Vagina (tissue), 2 donors: ENCODE data around the gene ZNF512. TPM values are rescaled to one million over a fixed set of nuclear protein-coding genes. Genes with fewer than 3 reads are reported as not detected.

Experiments used
- DNase-seq, 2 donors: peaks; one replicate each; pipeline ENCODE4 v3.0.0-alpha.2; 2017; ENCODE audit errors: extremely low spot score in 2 of 2
- H3K27ac ChIP-seq: fragments of 200-600 bp; sonication (generic); one replicate; pipeline ENCODE4 v1.5.1; 2019
- H3K27me3 ChIP-seq: fragments of 200-600 bp; sonication (generic); one replicate; pipeline ENCODE4 v1.5.1; 2019
- H3K36me3 ChIP-seq, 2 donors: fragments of 200-600 bp; sonication (generic); one replicate each; pipeline ENCODE4 v1.5.1; 2017 to 2019
- H3K4me1 ChIP-seq: fragments of 200-600 bp; sonication (generic); one replicate; pipeline ENCODE4 v1.5.1; 2019
- H3K4me3 ChIP-seq, 2 donors: fragments of 200-600 bp; sonication (generic); 1 replicate in 1 of 2; 2 replicates in 1 of 2; pipeline ENCODE4 v1.5.1; 2016 to 2019
- H3K9me3 ChIP-seq: fragments of 200-600 bp; sonication (generic); one replicate; pipeline ENCODE4 v1.5.1; 2019
- CTCF ChIP-seq, 3 experiments: fragments of 450-650 bp in 2 of 3; fragments of 200-600 bp in 1 of 3; sonication (generic) in 1 of 3; IDR thresholded peaks; one replicate each; pipeline ENCODE4 v1.5.1; 2017 to 2019; ENCODE audit warnings: antibody characterized with exemption in 3 of 3, mild to moderate bottlenecking in 2 of 3, moderate library complexity in 2 of 3
- POLR2A ChIP-seq, 2 donors: fragments of 450-650 bp; IDR thresholded peaks; one replicate each; pipeline ENCODE4 v1.6.1; 2017; ENCODE audit warnings: antibody characterized with exemption in 2 of 2, mild to moderate bottlenecking in 2 of 2, moderate library complexity in 2 of 2
- POLR2AphosphoS5 ChIP-seq, 2 donors: sonication (generic); formaldehyde crosslinking; IDR thresholded peaks; one replicate each; pipeline ENCODE4 v1.9.0; 2017; ENCODE audit warnings: antibody characterized with exemption in 2 of 2, mild to moderate bottlenecking in 2 of 2, low read depth in 1 of 2; ENCODE audit not compliant: insufficient read depth in 1 of 2
- intact Hi-C: fragments of 100-400 bp; cut with DNase I; formaldehyde crosslinking; loops from one replicate; pipeline ENCODE4 v1.15.1; 2023
- total RNA-seq: library from RNA; depleted of rRNA; stranded (reverse); fragments of >200 nt; gene quantifications from one replicate; pipeline ENCODE4 v1.2.3, GENCODE V29; 2016

ZNF512 gene
- total RNA-seq, 1 donor from 2014 or later = 35.4 TPM

- Histone ChIP-seq H3K27me3 (no peaks in the 10 kb centered on the region), H3K9me3 (no peaks in the 10 kb centered on the region), H3K4me1 (peaks cover 34% of the 10 kb centered on the region), H3K4me3 (no peak overlapping the region), H3K27ac (no peak overlapping the region), H3K36me3 (peaks cover 0 to 46% of the 10 kb centered on the region in 2 donors)
- intact Hi-C loops = no loop called here
- DNase-seq = no peak
- no peak for TF ChIP-seq CTCF (IDR thresholded peaks at IDR 0.05)
- TF ChIP-seq POLR2AphosphoS5 (IDR thresholded peaks at IDR 0.05; ENCODE audit: insufficient read depth in 1 of 2, low read depth in 1 of 2) = no peak
- TF ChIP-seq POLR2A (IDR thresholded peaks at IDR 0.05) = no peak
Observed at GRCh38 chr2:27661371-27661770, 78.5 kb downstream of the ZNF512 start.

- intact Hi-C loops = no loop called here
- no peak for DNase-seq
- peaks cover 0 to 48% of the 10 kb centered on the region in 2 donors for H3K36me3 ChIP-seq
- no peaks in the 10 kb centered on the region for H3K9me3 ChIP-seq
- H3K4me1 ChIP-seq = peaks cover 34% of the 10 kb centered on the region
- H3K27ac ChIP-seq = peak within 1 kb of the TSS; percentile 92
- no peaks in the 10 kb centered on the region for H3K27me3 ChIP-seq
- TF ChIP-seq CTCF (IDR thresholded peaks at IDR 0.05) = no peak
- peak; percentile 86 to 93 for TF ChIP-seq POLR2AphosphoS5 (IDR thresholded peaks at IDR 0.05; ENCODE audit: insufficient read depth in 1 of 2, low read depth in 1 of 2)
- H3K4me3 ChIP-seq = peak within 1 kb of the TSS; percentile 93 to 96
Observed at GRCh38 chr2:27663285-27664153, 80.7 kb downstream of the ZNF512 start, which contains the start of the genes SLC4A1AP and SUPT7L. Gene SLC4A1AP, plus strand, starts transcription at chr2:27663889. Its CDS starts 26 bp downstream, at chr2:27663915. Gene SUPT7L, minus strand, starts transcription at chr2:27663614. Its CDS starts 1,422 bp downstream, at chr2:27662192.

GRCh38 chr2:27664154-27664574 lies 81.3 kb downstream of the ZNF512 start:
- TF ChIP-seq POLR2AphosphoS5 (IDR thresholded peaks at IDR 0.05; ENCODE audit: insufficient read depth in 1 of 2, low read depth in 1 of 2) (no peak), CTCF (IDR thresholded peaks at IDR 0.05) (no peak), POLR2A (IDR thresholded peaks at IDR 0.05) (no peak)
- H3K27me3 ChIP-seq = no peaks in the 10 kb centered on the region
- H3K4me3 ChIP-seq = peak overlapping the region; percentile 93 to 96
- no peaks in the 10 kb centered on the region for H3K9me3 ChIP-seq
- H3K4me1 ChIP-seq = peaks cover 34% of the 10 kb centered on the region
- peaks cover 0 to 50% of the 10 kb centered on the region in 2 donors for H3K36me3 ChIP-seq
- intact Hi-C loops = no loop called here
- DNase-seq = no peak
- H3K27ac ChIP-seq = peak overlapping the region; percentile 92

GRCh38 chr2:27664622-27665363 lies 82.0 kb downstream of the ZNF512 start:
- Histone ChIP-seq H3K9me3 (no peaks in the 10 kb centered on the region), H3K4me3 (peak overlapping the region; percentile 93 to 96), H3K4me1 (peaks cover 34% of the 10 kb centered on the region), H3K27me3 (no peaks in the 10 kb centered on the region), H3K27ac (no peak overlapping the region), H3K36me3 (peaks cover 0 to 50% of the 10 kb centered on the region in 2 donors)
- DNase-seq = no peak
- TF ChIP-seq CTCF (IDR thresholded peaks at IDR 0.05) (no peak), POLR2A (IDR thresholded peaks at IDR 0.05) (no peak), POLR2AphosphoS5 (IDR thresholded peaks at IDR 0.05; ENCODE audit: insufficient read depth in 1 of 2, low read depth in 1 of 2) (no peak)
- intact Hi-C loops = no loop called here
